Measurements from ENCODE around the gene FAM50A. TPM values are rescaled to one million over a fixed set of nuclear protein-coding genes. Genes with fewer than 3 reads are reported as not detected.
A peak's percentile ranks its signal among the peaks of the same experiment; 100 is the strongest.

FAM50A gene
- total RNA-seq, 1 donor from 2014 or later, result 108 TPM

- no peak for DNase-seq (ENCODE audit: low spot score)
- H3K4me3 Mint-ChIP-seq (ENCODE audit: unreplicated experiment), result peak overlapping the region; percentile 75
- no peaks in the 10 kb centered on the region for H3K27me3 Mint-ChIP-seq (ENCODE audit: low read depth)
- H3K36me3 Mint-ChIP-seq (ENCODE audit: low read depth), result peaks cover 2% of the 10 kb centered on the region
- peaks cover 30% of the 10 kb centered on the region for H3K4me1 Mint-ChIP-seq (ENCODE audit: low read depth)
- no peak overlapping the region for H3K27ac Mint-ChIP-seq (ENCODE audit: unreplicated experiment)
- no peak for TF ChIP-seq CTCF (IDR thresholded peaks at IDR 0.05)
- H3K9me3 Mint-ChIP-seq (ENCODE audit: low read depth), result no peaks in the 10 kb centered on the region
Measured at GRCh38 chrX:154429711-154430110, 14.2 kb upstream of the FAM50A start.

- TF ChIP-seq CTCF (IDR thresholded peaks at IDR 0.05), result no peak
- H3K36me3 Mint-ChIP-seq (ENCODE audit: low read depth), result peaks cover 2% of the 10 kb centered on the region
- H3K27ac Mint-ChIP-seq (ENCODE audit: unreplicated experiment), result no peak overlapping the region
- no peak for DNase-seq (ENCODE audit: low spot score)
- H3K4me1 Mint-ChIP-seq (ENCODE audit: low read depth), result peaks cover 30% of the 10 kb centered on the region
- H3K27me3 Mint-ChIP-seq (ENCODE audit: low read depth), result no peaks in the 10 kb centered on the region
- no peaks in the 10 kb centered on the region for H3K9me3 Mint-ChIP-seq (ENCODE audit: low read depth)
- no peak overlapping the region for H3K4me3 Mint-ChIP-seq (ENCODE audit: unreplicated experiment)
Measured at GRCh38 chrX:154430479-154430878, 13.5 kb upstream of the FAM50A start.

- DNase-seq (ENCODE audit: low spot score), result no peak
- Mint-ChIP-seq H3K36me3 (ENCODE audit: low read depth) (peaks cover 2% of the 10 kb centered on the region), H3K4me3 (ENCODE audit: unreplicated experiment) (no peak overlapping the region), H3K27ac (ENCODE audit: unreplicated experiment) (no peak overlapping the region), H3K4me1 (ENCODE audit: low read depth) (peaks cover 30% of the 10 kb centered on the region), H3K27me3 (ENCODE audit: low read depth) (no peaks in the 10 kb centered on the region), H3K9me3 (ENCODE audit: low read depth) (no peaks in the 10 kb centered on the region)
- TF ChIP-seq CTCF (IDR thresholded peaks at IDR 0.05), result no peak
Measured at GRCh38 chrX:154430916-154431315, 13.0 kb upstream of the FAM50A start.

- H3K4me3 Mint-ChIP-seq (ENCODE audit: unreplicated experiment), result no peak overlapping the region
- no peak for DNase-seq (ENCODE audit: low spot score)
- peaks cover 2% of the 10 kb centered on the region for H3K36me3 Mint-ChIP-seq (ENCODE audit: low read depth)
- no peaks in the 10 kb centered on the region for H3K27me3 Mint-ChIP-seq (ENCODE audit: low read depth)
- no peak for TF ChIP-seq CTCF (IDR thresholded peaks at IDR 0.05)
- H3K27ac Mint-ChIP-seq (ENCODE audit: unreplicated experiment), result no peak overlapping the region
- H3K4me1 Mint-ChIP-seq (ENCODE audit: low read depth), result peaks cover 34% of the 10 kb centered on the region
- H3K9me3 Mint-ChIP-seq (ENCODE audit: low read depth), result no peaks in the 10 kb centered on the region
Measured at GRCh38 chrX:154431341-154431740, 12.6 kb upstream of the FAM50A start.

GRCh38 chrX:154432210-154432609, 11.7 kb upstream of the FAM50A start:
- no peak overlapping the region for H3K27ac Mint-ChIP-seq (ENCODE audit: unreplicated experiment)
- H3K4me1 Mint-ChIP-seq (ENCODE audit: low read depth), result peaks cover 30% of the 10 kb centered on the region
- DNase-seq (ENCODE audit: low spot score), result no peak
- no peak for TF ChIP-seq CTCF (IDR thresholded peaks at IDR 0.05)
- H3K36me3 Mint-ChIP-seq (ENCODE audit: low read depth), result peaks cover 2% of the 10 kb centered on the region
- no peaks in the 10 kb centered on the region for H3K9me3 Mint-ChIP-seq (ENCODE audit: low read depth)
- H3K27me3 Mint-ChIP-seq (ENCODE audit: low read depth), result no peaks in the 10 kb centered on the region
- no peak overlapping the region for H3K4me3 Mint-ChIP-seq (ENCODE audit: unreplicated experiment)
